Measurements from ENCODE around the gene NLGN1. TPM values are rescaled to one million over a fixed set of nuclear protein-coding genes. Genes with fewer than 3 reads are reported as not detected.

NLGN1 gene
- total RNA-seq, 4 donors from 2014 or later, result 21.6 to 50.7 (median 30.4) TPM

- DNase-seq (ENCODE audit: low spot score in 2 of 2), result no peak
- WGBS, 2 donors, result 73 to 78% methylated on average over 3 of the region's 3 CpGs
- no peak overlapping the region for H3K4me3 ChIP-seq
- no peak for TF ChIP-seq POLR2A (IDR thresholded peaks at IDR 0.05)
- TF ChIP-seq CTCF (IDR thresholded peaks at IDR 0.05), result no peak
- no peak for TF ChIP-seq EP300 (IDR thresholded peaks at IDR 0.05)
- H3K36me3 ChIP-seq, result no peaks in the 10 kb centered on the region
- H3K9me3 ChIP-seq, result no peaks in the 10 kb centered on the region
- no peaks in the 10 kb centered on the region for H3K27me3 ChIP-seq
- H3K4me1 ChIP-seq, result peaks cover 0 to 14% (median 0%) of the 10 kb centered on the region in 4 donors
- H3K27ac ChIP-seq, result no peak overlapping the region
Observed at GRCh38 chr3:173943264-173943663, 545.7 kb downstream of the NLGN1 start.

GRCh38 chr3:173945170-173945569, 547.6 kb downstream of the NLGN1 start:
- Histone ChIP-seq H3K4me3 (no peak overlapping the region), H3K9me3 (no peaks in the 10 kb centered on the region), H3K36me3 (no peaks in the 10 kb centered on the region), H3K27ac (no peak overlapping the region), H3K4me1 (no peaks in the 10 kb centered on the region), H3K27me3 (no peaks in the 10 kb centered on the region)
- WGBS, 2 donors, result 79 to 89% methylated on average over 1 of the region's 1 CpG
- TF ChIP-seq POLR2A (IDR thresholded peaks at IDR 0.05) (no peak), EP300 (IDR thresholded peaks at IDR 0.05) (no peak), CTCF (IDR thresholded peaks at IDR 0.05) (no peak)
- no peak for DNase-seq (ENCODE audit: low spot score in 2 of 2)

GRCh38 chr3:173945806-173946205, 548.3 kb downstream of the NLGN1 start:
- no peak overlapping the region for H3K27ac ChIP-seq
- no peaks in the 10 kb centered on the region for H3K27me3 ChIP-seq
- no peak for TF ChIP-seq POLR2A (IDR thresholded peaks at IDR 0.05)
- TF ChIP-seq EP300 (IDR thresholded peaks at IDR 0.05), result no peak
- no peak for TF ChIP-seq CTCF (IDR thresholded peaks at IDR 0.05)
- no peaks in the 10 kb centered on the region for H3K4me1 ChIP-seq
- H3K9me3 ChIP-seq, result no peaks in the 10 kb centered on the region
- DNase-seq (ENCODE audit: low spot score in 2 of 2), result no peak
- no peaks in the 10 kb centered on the region for H3K36me3 ChIP-seq
- no peak overlapping the region for H3K4me3 ChIP-seq
- 74 to 78% methylated on average over 1 of the region's 1 CpG for WGBS, 2 donors

- DNase-seq (ENCODE audit: low spot score in 2 of 2), result no peak
- H3K27me3 ChIP-seq, result no peaks in the 10 kb centered on the region
- no peaks in the 10 kb centered on the region for H3K9me3 ChIP-seq
- TF ChIP-seq CTCF (IDR thresholded peaks at IDR 0.05) (no peak), POLR2A (IDR thresholded peaks at IDR 0.05) (no peak), EP300 (IDR thresholded peaks at IDR 0.05) (no peak)
- H3K36me3 ChIP-seq, result no peaks in the 10 kb centered on the region
- 84 to 92% methylated on average over 2 of the region's 2 CpGs for WGBS, 2 donors
- no peaks in the 10 kb centered on the region for H3K4me1 ChIP-seq
- no peak overlapping the region for H3K27ac ChIP-seq
- H3K4me3 ChIP-seq, result no peak overlapping the region
Observed at GRCh38 chr3:173954647-173955046, 557.1 kb downstream of the NLGN1 start.

GRCh38 chr3:173957646-173958045, 560.1 kb downstream of the NLGN1 start:
- no peaks in the 10 kb centered on the region for H3K27me3 ChIP-seq
- DNase-seq (ENCODE audit: low spot score in 2 of 2), result no peak
- H3K9me3 ChIP-seq, result no peaks in the 10 kb centered on the region
- 81 to 92% methylated on average over 4 of the region's 4 CpGs for WGBS, 2 donors
- no peak overlapping the region for H3K4me3 ChIP-seq
- H3K27ac ChIP-seq, result no peak overlapping the region
- H3K4me1 ChIP-seq, result peaks cover 0 to 10% (median 0%) of the 10 kb centered on the region in 4 donors
- TF ChIP-seq EP300 (IDR thresholded peaks at IDR 0.05) (no peak), POLR2A (IDR thresholded peaks at IDR 0.05) (no peak), CTCF (IDR thresholded peaks at IDR 0.05) (no peak)
- no peaks in the 10 kb centered on the region for H3K36me3 ChIP-seq
